GM18909 (cell line): ENCODE data around the gene TMA16.
A peak's percentile ranks its signal among the peaks of the same experiment; 100 is the strongest.
"Not testable (repeated sequence)": the region's sequence is repeated elsewhere in the genome, so short reads cannot be mapped to it uniquely, and the experiment has no call there.

ENCODE experiments used
- ATAC-seq: cut with Tn5 transposase; IDR thresholded peaks from one replicate; pipeline ENCODE4 v1.9.1; 2021; ENCODE audit warnings: mild to moderate bottlenecking; ENCODE audit not compliant: unreplicated experiment, poor library complexity

Gene TMA16

DNA sequence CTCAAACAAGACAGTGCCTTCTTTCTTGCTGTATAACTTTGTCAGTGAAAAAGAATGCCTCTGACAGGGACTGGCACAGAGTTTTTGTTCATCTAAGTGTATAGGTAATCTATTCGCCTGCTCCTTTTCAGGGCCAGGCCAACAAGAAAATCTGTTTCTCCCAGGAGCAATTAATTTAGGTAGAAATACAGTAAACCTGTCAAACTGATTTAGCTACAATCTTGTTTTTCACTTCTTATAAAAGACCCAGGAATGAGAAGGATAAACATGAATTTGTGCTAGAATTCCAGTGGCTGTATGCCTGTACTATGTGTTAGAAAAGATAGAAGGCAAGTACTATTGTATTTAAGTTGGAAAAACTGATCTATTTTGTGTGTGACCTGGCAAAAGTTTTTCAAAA lies 6.1 kb downstream of the TMA16 start:
- ATAC-seq = no peak

DNA sequence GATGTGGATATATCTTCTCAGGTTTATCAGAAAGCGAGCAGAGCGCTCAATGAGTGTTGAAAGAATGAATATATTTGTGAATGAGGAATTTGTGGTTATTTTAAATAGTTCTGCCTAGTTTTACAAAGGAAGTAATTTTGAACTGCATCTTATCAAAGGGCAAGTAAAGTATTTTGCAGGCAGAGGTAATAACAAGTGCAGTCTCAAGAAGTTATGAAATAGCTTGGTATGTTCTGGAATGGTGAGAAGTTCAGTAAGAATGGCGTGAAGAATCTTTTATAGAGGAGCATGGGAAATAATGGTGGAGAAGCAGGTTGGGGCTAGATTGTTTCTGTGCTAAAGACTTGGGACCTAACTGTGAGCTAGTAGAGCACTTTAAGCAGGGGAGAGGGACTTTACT lies 10.9 kb downstream of the TMA16 start:
- no peak for ATAC-seq

DNA sequence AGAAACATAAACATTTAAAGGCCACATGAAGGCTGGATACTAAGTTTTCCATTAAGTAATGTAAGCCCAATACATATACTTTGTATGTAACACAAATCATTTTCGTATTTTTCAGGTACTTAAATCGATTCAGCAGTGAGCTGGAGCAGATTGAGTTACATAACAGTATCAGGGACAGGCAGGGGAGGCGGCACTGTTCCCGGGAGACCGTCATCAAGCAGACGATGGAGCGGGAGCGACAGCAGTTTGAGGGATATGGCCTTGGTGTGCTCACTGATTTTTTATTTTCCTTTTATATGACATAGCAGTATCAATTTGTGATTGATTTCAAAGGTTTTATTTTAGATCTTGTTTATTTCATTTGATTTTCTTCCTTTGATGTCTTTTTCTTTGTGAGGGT lies 20.7 kb downstream of the TMA16 start:
- no peak for ATAC-seq

DNA sequence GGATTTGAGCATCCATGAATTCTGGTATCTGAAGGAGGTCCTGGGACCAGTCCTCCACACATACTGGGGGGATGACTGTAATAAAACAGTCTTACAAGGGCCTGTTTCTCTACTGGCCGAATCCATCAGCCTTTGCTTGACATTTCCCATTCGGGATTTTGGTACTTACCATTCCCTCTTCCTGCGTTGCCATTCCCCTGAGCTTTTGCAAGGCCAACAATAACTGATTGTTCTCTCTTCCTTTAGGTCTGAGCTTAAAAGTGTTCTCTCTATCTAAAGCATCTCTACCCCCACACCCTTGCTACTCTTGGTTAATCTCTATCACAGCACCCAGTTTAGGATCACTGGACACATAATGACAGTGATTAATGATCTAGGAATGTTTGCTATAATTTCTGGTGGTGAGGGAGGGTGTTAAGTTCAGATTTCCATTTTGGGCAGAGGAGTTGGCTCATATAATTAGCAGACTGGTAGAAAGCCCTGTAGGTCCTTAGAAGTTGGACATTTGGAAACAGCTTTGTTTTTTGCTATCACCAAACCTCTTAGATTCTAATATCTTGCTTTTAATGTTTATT lies 29.4 kb downstream of the TMA16 start:
- ATAC-seq = no peak

DNA sequence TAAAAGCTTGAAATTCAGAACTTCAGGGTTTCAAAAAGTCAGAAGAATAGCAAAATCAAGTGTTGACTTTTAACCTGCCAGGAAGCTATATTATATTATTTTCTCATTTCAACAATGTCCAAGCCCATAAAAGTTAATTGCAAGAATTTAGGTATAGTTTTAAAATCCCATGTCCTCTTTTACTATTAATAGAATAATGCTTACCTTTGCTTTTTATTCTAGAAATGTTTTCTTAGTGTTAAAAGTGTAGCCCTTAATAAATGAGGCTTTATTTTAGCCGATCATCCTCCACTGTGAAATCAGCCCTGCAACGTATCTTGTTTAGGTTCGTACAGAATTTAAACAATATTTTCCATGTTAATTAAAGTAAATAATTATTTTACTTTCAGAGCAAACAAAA lies 31.5 kb downstream of the TMA16 start:
- ATAC-seq = no peak

DNA sequence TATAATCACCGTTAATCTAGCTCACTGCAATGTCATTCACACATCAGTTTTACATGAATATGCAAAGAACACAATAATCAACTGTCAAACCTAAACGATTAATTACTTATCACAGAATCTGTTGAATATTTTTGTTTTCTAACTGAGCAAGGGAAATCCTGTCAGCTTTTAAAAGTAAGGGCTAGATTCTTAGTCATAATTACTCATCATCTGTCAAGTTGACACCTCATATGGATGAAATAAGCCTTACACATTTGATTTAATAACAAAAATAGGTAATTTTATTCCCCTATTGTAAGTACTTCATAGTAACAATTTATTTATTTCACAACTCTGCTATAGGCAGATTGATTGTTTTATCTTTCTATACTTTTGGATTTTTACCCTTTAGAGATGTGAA lies 32.7 kb downstream of the TMA16 start:
- no peak for ATAC-seq

DNA sequence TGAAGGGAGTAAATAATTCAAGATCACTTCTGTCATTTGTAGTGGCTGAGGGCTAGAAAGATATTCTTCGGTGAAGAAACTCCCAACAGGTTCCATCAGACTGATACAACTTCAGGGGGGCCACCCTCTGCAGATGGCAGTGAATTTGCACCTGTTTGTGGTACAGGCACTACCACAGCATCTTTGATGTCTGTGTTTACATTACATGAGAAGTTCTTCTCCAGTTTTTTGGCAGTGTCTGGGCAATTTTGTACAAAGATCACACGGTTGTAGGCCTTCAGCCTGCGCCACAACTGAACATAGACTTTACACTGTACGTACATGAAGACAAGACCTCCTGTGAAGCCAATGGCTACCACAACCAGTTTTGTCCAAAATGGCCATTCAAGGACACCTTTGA lies 34.2 kb downstream of the TMA16 start:
- no peak for ATAC-seq

DNA sequence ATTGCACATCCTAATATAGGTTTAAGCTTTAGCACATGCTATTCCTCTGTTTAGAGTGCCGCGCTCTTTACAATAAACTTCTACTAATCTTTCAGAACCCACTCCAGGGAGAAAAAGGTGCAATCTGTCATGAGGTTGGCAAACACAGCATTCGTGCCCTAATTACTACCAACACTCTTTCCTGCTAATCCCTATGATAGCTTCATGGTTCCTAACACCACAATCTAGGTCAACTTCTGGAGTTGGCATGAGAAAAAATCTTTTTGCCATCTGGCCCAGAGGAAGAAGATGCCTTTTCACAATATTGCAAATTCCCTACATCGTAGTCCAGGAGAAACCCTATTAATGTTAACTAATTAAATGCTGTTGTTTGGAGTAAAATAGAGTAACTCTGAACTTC lies 39.6 kb downstream of the TMA16 start:
- no peak for ATAC-seq

DNA sequence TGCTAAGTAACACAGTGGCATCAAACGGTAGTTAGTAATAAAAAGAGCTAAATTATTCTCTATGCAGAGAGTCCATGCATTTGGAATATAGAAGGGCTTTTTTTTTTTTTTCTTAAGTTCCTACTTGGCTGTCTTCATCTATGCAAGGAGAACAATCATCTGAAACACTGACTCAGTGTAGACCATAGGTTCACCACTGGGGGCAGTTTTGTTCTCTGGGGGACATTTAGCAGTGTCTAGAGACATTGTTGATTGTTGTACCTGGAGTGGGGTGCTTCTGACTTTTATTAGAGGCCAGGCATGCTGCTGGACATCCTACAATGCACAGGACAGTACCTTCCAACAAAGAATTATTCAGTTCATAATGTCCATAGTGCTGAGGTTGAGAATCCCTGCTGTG lies 41.2 kb downstream of the TMA16 start:
- no peak for ATAC-seq

DNA sequence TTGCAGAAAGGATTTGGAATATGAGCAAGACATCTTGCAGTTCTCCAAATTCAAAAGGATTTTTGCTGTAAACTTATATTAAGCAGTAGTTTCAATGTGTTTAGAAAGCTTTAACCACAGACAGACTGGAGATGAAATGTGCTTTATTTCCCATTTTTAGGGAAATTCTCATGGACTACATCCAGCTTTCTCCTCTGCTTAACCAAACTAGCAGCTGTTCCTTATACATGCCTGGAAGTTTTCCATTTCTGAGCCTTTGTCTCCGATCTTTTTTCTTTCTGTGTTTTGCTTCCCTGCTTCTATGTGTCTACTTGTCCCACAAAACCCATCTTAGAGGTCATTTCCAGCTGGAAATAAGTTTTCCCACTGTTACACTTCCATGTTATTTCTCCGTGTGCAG lies 41.6 kb downstream of the TMA16 start:
- no peak for ATAC-seq

DNA sequence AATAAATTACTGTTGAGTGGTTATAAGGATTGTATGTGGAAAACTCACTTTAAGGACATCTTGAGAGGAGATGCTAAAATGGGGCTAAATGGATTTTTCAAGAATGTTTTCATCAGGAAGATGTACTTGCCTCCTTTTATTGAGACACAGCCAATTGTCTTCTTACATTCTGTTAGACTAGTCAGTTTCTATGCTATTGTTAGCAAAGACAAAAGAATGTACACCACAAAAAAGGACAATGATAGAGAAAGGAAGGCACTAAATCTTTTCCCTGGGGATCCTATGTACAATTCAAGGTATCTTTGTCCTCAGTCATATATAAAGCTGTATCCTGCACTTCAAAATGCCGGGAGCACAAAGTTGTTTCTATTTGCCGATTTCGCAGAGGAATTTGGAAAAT lies 42.6 kb downstream of the TMA16 start:
- ATAC-seq = no peak

DNA sequence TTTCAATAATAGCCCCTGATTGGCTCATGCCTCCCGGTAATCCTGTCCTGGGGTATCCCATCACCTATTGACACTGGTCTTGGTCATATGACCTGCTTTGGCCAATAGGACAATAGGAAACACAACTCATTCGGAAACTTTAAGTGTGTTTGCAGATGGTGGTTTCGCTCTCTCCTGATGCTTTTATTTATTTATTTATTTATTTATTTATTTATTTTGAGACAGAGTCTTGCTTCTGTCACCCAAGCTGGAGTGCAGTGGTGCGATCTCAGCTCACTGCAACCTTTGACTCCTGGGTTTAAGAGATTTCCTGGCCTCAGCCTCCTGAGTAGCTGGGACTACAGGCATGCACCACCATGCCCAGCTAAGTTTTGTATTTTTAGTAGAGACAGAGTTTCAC lies 44.3 kb downstream of the TMA16 start:
- not testable (repeated sequence) for ATAC-seq

DNA sequence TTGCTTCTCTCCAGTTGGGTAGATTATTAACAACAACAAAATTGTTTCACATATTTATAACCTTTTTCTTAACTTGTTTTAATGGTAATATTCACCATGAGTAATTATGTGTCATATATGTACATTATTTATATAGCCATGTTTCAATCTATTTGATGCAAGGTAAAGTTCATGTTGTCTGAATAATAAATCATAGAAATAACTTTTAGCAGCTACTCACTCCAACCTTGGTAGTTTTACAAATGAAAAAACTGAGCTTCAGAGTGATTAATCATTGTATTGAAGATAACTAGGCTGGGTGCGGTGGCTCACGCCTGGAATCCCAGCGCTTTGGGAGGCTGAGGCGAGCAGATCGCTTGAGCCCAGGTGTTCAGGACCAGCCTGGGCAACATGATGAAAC lies 46.0 kb downstream of the TMA16 start:
- no peak for ATAC-seq

DNA sequence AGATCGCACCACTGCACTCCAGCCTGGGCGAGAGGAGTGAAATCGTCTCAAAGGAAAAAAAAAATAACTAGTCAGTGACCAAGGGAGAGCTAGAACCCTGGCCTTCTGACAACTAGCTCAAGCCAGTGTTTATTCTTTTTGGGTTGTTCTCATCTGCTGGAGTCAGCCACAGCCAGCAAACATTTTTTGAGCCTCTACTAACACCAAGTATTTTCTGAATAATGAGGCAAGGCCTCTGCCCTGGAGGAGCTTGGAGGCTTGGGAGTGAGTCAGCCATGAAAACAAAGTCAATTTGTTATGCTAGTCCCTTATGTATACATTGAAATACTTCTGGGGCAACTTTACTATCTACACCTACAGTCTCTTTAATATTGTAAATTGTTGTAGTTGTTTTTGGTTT lies 46.5 kb downstream of the TMA16 start:
- ATAC-seq = no peak

DNA sequence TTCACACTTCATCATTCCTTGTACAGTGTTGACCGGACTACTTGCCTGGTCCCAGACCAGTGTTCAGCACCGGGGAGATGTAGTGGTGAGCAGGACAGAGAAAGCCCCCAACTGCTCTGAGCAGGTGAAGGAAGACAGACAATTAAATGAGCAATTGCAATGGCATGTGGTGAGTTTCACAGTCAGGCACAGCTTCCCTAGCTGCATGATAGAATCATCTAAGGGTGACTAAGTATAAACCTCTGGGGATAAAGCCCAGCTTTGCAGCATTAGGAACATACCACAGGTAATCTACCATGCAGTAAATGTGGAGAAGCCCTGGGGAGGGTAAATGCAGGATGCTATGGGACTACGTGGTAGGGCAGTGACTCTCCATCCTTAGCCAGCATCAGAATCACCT lies 47.8 kb downstream of the TMA16 start:
- no peak for ATAC-seq

DNA sequence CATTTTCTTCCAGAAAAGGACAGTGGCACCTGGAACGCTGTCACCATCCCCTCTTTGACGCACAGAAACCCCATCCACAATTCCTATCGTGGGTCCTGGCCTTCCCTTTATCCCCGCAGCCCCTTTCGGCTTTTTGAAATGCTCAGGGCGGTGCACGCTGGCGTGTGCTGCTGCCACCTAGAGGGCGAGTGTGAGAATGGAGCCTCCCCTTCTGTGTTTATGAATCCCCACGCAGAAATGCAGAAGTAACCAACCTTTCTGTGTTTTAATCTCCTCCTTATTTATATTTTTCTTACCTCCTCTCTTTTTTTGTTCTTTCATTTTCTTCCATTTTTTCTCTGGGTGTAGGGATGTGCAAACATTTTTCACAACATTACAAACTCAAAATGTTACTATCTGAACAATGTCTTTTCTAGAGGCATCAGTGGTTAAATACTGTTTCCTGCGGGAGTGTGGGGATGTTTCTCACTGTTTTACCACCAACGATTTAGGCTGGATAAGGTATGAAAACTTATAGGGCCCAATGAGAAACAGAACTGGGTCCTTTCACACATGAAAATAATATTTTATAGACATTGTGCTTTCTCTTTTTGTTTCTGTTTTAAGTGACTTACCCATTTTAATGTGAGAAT lies 50.0 kb downstream of the TMA16 start:
- ATAC-seq = peak; percentile 89

DNA sequence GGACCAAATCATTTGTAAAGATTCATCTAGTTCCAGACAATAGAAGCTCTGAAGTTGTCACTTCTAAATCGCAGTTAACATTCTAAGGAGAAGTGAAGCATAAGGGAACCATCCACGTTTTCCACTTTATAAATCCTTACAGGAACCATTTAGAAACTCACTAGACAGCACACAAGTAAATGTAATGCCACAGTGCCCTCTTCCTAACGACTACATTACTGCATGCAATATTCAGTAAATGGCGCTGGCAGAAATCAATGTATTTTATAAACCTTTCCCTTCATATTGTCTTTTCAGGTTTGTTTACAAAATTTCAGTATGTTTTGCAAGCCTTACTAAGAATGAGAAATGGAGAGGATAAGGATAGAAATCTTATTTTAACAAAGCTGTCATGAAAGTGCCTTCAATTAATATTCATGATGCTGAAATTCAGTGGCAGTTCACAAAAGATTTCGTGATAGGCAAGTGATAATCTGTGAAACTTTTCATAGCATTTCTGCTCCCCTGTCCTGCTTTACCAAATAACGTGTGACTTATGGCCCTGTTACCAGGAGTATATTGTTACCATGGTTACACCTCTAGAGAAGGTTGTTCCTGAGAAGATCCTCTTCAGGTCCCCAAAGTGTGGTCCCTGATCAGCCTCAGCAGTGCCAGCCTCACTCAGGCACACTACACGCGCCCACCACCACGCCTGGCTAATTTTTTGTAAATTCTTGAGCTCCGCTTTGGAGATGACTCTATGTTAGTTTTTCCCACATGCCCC lies 54.2 kb downstream of the TMA16 start:
- ATAC-seq = peak; percentile 47

DNA sequence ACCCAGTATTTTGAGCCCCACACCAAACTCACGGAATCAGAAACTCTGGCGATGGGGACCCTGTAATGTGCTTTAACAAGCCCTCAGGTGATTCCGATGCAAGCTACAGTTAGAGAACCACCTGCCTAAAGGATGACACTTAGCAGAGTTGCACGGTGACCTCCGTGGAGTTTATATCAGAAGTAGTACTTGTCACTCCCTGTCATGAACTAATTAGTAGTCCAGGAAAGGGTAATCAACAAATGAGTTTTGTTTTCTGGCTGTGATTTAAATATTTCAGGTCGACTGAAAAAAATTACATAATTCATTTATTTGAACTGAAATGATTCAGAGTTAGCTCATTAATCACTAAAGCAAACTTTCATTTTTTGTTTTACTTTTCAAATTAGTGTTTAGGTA lies 56.4 kb downstream of the TMA16 start:
- ATAC-seq = no peak

DNA sequence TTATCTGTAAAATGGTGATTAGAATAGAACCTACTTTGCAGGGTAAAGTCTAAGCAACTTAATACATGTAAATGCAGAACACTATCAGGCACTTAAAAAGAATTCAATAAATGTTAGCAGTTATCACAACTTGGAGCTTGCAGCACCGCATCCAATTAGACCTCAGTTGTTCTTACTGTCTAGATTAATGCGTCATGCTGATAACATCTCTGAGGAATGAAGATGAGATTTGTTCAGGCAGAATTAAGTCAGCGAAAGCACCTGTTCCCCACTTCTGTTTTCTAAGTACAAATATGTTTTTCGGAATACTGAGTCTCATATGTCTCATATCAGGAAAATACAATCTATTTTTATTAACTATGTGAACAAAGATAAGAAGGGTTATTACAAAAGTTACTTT lies 58.7 kb downstream of the TMA16 start:
- no peak for ATAC-seq

DNA sequence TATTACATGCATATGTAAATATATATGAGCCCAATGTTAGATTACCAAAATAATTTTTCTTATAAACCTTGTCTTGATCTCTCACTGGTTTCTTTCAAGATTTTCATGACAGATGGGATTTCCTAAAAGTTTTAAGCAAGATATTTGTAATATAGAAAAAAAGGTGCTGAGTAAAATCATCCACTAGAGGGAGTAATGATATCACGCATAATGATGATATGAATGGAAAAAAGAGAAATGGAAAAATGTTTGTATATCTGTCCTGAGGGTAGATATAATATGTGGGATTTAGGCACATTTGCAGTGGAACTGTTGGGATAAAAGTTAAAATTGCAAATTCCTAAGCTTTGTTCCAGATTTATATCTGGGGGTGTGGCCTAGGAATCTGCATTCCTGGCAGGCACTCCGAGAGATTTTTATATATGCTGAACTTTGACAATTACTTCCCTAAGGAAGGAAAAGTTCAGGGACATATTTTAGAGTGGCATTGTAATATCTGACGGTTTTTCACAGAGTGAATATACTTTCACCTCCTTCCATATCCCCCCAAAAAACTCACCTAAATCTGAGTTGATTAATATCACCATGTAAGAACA lies 60.5 kb downstream of the TMA16 start:
- no peak for ATAC-seq

DNA sequence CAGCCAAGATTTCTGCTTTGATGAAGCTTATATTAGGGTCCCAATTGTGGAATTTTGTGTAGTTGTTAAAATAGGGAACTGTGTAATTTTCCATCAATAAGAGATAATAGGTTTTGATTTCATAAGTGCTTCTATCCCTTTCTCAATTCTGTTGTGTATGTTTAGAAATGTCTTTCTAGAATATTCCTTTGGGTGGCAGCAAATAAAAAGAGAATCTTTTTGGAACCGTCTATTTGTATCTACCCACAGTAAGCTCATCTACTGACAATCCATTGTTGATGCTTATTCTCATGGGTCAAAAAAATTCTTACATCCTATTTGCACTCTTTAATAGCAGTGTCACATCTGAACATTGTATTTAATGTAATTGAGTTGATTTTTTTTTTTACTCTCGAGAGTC lies 61.7 kb downstream of the TMA16 start:
- peak; percentile 56 for ATAC-seq
